Stimulated activated CD8-positive, alpha-beta memory T cell treated with anti-CD3 and anti-CD28 coated beads, Interleukin-2, amount 100 ng/mL, for 48 hours (primary cell): ENCODE data around the gene CTDSP1.

Experiments used
- DNase-seq, 2 donors: peaks; one replicate each; pipeline ENCODE4 v3.0.0-alpha.2; 2020; ENCODE audit warnings: low read depth in 2 of 2

Gene CTDSP1

DNA sequence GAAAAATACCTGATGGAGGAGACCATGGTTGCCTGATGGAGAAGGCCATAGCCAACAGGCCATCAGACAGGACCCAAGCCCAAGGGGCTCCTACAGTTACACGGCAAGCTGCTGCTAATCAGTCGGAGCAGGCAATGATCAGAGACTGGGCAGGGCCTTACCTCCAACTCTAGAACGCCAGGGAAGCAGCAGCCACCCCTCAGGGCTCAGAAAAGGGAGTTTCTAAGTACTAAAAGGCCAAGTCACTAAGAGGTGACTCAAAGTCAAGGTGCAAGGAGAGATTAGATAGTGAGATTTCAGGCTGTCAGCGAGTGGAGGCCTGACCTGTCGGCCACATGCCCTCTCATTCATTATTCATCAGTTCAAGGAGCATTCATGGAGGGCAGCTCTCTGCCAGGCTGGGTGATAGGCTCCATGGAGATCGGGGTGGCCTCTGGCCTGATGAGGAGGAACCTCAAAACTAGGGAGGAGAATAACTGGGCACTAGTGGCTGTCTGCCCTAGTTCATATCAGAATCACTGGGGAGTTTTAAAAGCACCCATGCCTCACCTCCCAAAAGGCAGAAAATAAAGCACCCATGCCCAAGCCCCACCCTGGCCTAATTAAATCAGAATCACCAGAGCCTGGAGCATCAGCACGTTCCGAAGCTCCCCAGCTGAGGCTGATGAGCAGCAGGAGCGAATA is 22.9 kb downstream of the CTDSP1 start:
- no peak for DNase-seq

- no peak for DNase-seq
Observed at GRCh38 chr2:218423584-218423983, 23.9 kb downstream of the CTDSP1 start.

DNA sequence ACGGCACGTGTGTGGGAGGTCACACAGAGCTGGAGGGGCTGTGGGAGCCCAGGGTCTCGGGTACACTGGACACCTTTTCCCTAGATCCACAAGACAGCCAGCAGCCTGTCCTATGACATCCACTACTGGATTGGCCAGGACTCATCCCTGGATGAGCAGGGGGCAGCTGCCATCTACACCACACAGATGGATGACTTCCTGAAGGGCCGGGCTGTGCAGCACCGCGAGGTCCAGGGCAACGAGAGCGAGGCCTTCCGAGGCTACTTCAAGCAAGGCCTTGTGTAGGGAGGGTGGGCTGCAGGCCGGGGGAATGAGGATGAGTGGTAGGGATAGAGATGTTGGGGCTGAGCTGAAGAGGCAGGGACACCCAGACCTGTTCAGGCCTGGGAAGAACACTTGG is 25.9 kb downstream of the CTDSP1 start:
- DNase-seq, result no peak

GRCh38 chr2:218427741-218428140 is 28.1 kb downstream of the CTDSP1 start:
- DNase-seq, result no peak

GRCh38 chr2:218428846-218429558 is 29.3 kb downstream of the CTDSP1 start:
- DNase-seq, result no peak

- DNase-seq, result no peak
Observed at GRCh38 chr2:218429911-218430692, 30.4 kb downstream of the CTDSP1 start.

DNA sequence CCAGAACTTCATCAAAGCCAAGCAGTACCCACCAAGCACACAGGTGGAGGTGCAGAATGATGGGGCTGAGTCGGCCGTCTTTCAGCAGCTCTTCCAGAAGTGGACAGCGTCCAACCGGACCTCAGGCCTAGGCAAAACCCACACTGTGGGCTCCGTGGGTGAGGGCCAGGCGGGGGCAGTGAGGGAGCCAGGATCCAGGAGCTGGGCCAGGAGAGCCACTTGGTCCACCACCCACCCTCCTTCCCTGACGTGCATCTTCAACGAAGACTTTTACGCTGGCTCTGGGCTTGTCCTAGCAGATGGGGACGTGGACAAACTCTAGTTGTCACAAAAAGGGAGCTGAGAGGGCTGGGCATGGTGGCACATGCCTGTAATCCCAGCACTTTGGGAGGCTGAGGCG is 31.1 kb downstream of the CTDSP1 start:
- no peak for DNase-seq

DNA sequence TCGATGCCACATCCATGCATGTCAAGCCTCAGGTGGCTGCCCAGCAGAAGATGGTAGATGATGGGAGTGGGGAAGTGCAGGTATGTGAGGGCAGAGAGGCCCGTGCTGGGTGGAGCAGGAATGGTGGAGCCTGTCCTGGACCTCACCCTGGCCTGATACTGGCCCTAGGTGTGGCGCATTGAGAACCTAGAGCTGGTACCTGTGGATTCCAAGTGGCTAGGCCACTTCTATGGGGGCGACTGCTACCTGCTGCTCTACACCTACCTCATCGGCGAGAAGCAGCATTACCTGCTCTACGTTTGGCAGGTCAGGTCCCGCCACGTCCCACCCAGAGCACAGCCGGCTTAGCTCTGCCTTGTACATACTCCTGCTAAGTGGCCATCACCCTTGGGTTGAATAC is 32.2 kb downstream of the CTDSP1 start:
- no peak for DNase-seq

GRCh38 chr2:218432676-218433365 is 33.2 kb downstream of the CTDSP1 start:
- no peak for DNase-seq

GRCh38 chr2:218434456-218434855 is 34.8 kb downstream of the CTDSP1 start:
- no peak for DNase-seq

GRCh38 chr2:218435003-218435982 is 35.6 kb downstream of the CTDSP1 start:
- no peak for DNase-seq

- DNase-seq, result no peak
Observed at GRCh38 chr2:218436992-218437391, 37.3 kb downstream of the CTDSP1 start.

GRCh38 chr2:218437969-218438368 is 38.3 kb downstream of the CTDSP1 start:
- DNase-seq, result no peak

DNA sequence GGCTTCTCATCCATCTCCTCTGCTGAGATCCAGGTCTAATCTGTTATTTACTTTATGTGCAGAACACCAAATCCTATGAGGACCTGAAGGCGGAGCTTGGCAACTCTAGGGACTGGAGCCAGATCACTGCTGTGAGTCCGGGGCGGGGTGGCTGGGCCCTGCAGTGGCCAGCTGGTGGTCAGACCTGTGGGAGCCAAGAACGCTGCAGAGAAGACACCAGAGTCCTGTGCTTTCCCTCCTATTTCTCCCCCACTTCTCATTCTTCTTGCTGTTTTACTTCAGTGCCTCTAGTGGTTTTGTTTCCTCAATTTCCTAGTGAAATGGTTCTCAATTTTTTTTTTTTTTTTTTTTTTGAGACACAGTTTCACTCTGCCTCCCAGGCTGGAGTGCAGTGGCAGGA is 38.9 kb downstream of the CTDSP1 start:
- no peak for DNase-seq

- DNase-seq, result no peak
Observed at GRCh38 chr2:218444692-218445357, 45.2 kb downstream of the CTDSP1 start.

GRCh38 chr2:218445602-218446001 is 45.9 kb downstream of the CTDSP1 start:
- DNase-seq, result no peak

DNA sequence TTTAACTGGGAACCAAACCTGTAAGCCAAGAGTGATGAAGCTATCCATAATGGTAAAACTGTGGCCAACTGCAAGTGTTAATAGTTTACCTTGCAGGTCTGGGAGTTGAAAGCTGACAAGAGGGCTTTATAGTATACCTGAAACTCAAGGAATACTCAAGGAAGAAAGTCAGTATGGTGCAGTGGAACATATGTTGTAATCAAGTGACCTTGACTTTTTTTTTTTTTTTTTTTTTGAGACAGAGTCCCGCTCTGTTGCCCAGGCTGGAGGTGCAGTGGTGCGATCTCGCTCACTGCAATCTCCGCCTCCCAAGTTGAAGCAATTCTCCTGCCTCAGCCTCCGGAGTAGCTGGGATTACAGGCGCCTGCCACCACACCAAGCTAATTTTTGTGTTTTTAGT is 46.9 kb downstream of the CTDSP1 start:
- no peak for DNase-seq

DNA sequence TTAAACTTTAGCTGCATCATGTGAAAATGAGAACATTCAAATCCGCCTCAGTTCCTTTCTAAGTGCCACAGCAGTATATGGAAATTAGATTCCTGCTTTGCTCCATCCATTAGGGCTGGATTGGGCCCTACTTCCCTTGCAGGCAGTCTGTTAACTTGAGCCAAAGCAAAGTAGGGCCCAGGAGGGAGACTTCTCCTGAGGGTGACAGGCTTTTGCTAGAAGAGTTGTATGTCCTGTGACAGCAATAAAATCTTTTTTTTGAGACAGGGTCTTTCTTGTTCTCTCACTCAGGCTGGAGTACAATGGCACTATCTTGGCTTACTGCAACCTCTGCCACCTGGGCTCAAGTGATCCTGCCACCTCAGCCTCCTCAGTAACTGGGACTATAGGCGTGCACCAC is 47.4 kb downstream of the CTDSP1 start:
- DNase-seq, result no peak

DNA sequence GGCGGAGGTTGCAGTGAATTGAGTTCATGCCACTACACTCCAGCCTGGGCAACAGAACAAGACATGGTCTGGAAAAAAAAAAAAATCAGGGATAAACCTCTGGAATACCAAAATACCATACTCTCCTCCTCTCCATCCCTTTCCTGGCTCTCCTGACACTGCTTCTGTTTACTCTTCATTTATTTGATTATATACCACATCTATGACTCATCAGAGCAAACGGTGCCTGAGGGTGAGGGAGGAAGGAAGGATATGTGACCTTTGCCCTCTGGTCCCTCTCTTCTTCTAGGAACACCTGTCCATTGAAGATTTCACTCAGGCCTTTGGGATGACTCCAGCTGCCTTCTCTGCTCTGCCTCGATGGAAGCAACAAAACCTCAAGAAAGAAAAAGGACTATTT is 49.3 kb downstream of the CTDSP1 start:
- DNase-seq, result no peak

GRCh38 chr2:218452079-218452478 is 52.4 kb downstream of the CTDSP1 start:
- no peak for DNase-seq
